Left lung (tissue), 10 donors: Measurements from ENCODE around the gene DIP2A. TPM values are rescaled to one million over a fixed set of nuclear protein-coding genes. Genes with fewer than 3 reads are reported as not detected.

Experiments used
- ATAC-seq: fragments of 200-7000 bp; cut with Tn5 transposase; one replicate; pipeline ENCODE4 v1.9.1; 2020; ENCODE audit warnings: moderate library complexity
- DNase-seq, 4 donors: peaks; one replicate each; pipeline ENCODE4 v3.0.0-alpha.2; 2013 to 2020
- H3K27ac ChIP-seq, 2 donors: fragments of 200-600 bp; sonication (generic) in 1 of 2; one replicate each; pipeline versions ENCODE4 v1.5.0 to v1.8.0; 2020 to 2021
- H3K27me3 ChIP-seq, 2 donors: fragments of 200-600 bp; sonication (generic) in 1 of 2; one replicate each; pipeline versions ENCODE4 v1.5.0 to v1.8.0; 2020 to 2021
- H3K36me3 ChIP-seq, 2 donors: fragments of 200-600 bp; sonication (generic) in 1 of 2; one replicate each; pipeline versions ENCODE4 v1.5.0 to v1.8.0; 2020 to 2021
- H3K4me1 ChIP-seq, 2 donors: fragments of 200-600 bp; one replicate each; pipeline ENCODE4 v1.8.0; 2021
- H3K4me3 ChIP-seq, 2 donors: fragments of 200-600 bp; sonication (generic) in 1 of 2; one replicate each; pipeline versions ENCODE4 v1.5.0 to v1.8.0; 2020 to 2021; ENCODE audit warnings: mild to moderate bottlenecking in 1 of 2
- H3K9me3 ChIP-seq, 2 donors: fragments of 200-600 bp; sonication (generic) in 1 of 2; one replicate each; pipeline versions ENCODE4 v1.5.0 to v1.8.0; 2020 to 2021
- intact Hi-C, 2 donors: fragments of 100-400 bp; cut with DNase I; formaldehyde crosslinking; loops; one replicate each; pipeline versions ENCODE4 v1.11.2 to v1.14.2; 2022
- polyA plus RNA-seq, 6 donors: library from polyadenylated mRNA; unstranded; fragments of 120-200 nt; gene quantifications; one replicate each; pipeline ENCODE4 v1.2.1, GENCODE V29; 2013; ENCODE audit not compliant: insufficient read length in 6 of 6
- total RNA-seq, 2 donors: library from RNA; stranded (reverse); fragmentation: NEBNext Ultra II Directional; extraction: Animal tissue kit (Norgen Biotek cat#: 25700); gene quantifications; one replicate each; pipeline ENCODE4 v1.2.1, GENCODE V29; 2021
- TF ChIP-seq, protein P1 (sequence below), 2 donors: fragments of 200-600 bp; sonication (generic) in 1 of 2; IDR thresholded peaks; one replicate each; pipeline versions ENCODE4 v1.5.0 to v1.8.0; 2021; ENCODE audit warnings: antibody characterized with exemption in 2 of 2
- donor health status: DM: no; HTN: yes; CAD: no.
- donor health status: DM: no; HTN: no; CAD: no.

The DIP2A gene
- total and polyA plus RNA-seq, 8 donors: 31.5 to 75.3 (median 62.6) TPM

DNA sequence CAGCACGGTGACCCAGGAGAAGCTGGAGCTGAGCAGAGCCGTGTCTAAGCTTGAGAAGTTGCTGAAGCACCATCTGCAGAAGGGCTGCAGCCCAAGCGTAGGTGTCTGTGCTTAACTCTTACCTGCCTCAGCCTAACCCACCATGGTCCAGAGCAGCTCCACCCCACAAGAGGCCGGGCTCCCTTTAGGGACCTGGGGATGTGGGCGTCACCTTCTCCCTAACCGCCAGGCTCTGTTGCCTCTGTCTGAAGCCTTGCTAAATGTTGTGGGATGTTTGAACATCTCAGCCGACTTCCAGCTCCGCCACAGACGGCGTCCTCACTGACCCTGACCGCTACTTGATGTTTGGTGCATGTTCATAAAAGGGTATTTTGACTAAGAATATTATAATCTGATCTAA is 20.4 kb upstream of the DIP2A start:
- no peak for ATAC-seq
- no peak overlapping the region for H3K4me3 ChIP-seq
- no peaks in the 10 kb centered on the region for H3K9me3 ChIP-seq
- no peak overlapping the region for H3K27ac ChIP-seq
- no peaks in the 10 kb centered on the region for H3K27me3 ChIP-seq
- H3K4me1 ChIP-seq: no peaks in the 10 kb centered on the region
- TF ChIP-seq, protein P1, sequence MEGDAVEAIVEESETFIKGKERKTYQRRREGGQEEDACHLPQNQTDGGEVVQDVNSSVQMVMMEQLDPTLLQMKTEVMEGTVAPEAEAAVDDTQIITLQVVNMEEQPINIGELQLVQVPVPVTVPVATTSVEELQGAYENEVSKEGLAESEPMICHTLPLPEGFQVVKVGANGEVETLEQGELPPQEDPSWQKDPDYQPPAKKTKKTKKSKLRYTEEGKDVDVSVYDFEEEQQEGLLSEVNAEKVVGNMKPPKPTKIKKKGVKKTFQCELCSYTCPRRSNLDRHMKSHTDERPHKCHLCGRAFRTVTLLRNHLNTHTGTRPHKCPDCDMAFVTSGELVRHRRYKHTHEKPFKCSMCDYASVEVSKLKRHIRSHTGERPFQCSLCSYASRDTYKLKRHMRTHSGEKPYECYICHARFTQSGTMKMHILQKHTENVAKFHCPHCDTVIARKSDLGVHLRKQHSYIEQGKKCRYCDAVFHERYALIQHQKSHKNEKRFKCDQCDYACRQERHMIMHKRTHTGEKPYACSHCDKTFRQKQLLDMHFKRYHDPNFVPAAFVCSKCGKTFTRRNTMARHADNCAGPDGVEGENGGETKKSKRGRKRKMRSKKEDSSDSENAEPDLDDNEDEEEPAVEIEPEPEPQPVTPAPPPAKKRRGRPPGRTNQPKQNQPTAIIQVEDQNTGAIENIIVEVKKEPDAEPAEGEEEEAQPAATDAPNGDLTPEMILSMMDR (IDR thresholded peaks at IDR 0.05): no peak
- DNase-seq: no peak
- intact Hi-C loops: no loop called here
- H3K36me3 ChIP-seq: peaks cover 0 to 98% of the 10 kb centered on the region in 2 donors

DNA sequence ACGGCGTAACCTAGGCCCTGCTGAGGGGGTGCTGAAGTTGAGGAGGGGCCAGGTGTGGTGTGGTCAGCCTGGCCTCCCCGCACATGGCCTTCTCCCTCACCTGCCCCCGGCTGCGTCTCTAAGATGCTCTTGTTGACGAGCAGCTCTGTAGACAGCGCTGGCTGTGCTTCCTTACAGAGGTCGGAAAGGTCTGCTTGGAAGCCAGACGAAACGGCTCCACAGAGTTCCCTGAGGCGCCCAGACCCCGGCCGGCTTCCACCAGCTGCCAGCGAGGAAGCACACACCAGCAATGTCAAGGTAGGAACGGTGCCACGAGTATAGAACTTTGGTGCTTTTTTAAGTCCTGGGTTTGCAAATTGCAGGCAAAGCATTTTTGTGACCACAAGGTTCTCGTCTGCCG is 18.8 kb upstream of the DIP2A start:
- ATAC-seq (no peak), DNase-seq (no peak)
- TF ChIP-seq, protein P1 (IDR thresholded peaks at IDR 0.05): no peak
- intact Hi-C loops: no loop called here
- Histone ChIP-seq H3K4me1 (no peaks in the 10 kb centered on the region), H3K27ac (no peak overlapping the region), H3K9me3 (no peaks in the 10 kb centered on the region), H3K36me3 (peaks cover 0 to 97% of the 10 kb centered on the region in 2 donors), H3K27me3 (no peaks in the 10 kb centered on the region), H3K4me3 (no peak overlapping the region)

DNA sequence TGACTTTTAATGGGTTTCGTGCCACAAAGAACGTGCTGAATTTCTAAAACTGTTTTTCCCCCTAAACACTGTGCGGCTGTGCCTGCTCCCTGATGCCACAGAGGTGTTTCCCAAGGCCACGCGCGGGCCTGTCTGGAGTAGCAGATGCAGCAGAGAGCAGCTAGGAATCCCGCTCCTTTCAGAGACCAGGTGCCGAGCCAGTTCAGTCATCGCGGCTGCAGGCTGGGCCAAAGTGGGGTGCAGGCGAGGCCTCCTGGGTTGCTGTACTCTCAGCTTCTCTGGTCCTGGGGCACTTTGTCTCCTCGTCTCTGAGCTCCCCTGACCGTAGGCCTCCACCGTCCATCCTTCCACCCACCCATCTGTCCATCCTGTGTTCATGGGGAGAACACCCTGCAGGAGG is 17.4 kb upstream of the DIP2A start:
- intact Hi-C loops: no loop called here
- no peaks in the 10 kb centered on the region for H3K4me1 ChIP-seq
- no peak overlapping the region for H3K4me3 ChIP-seq
- no peak overlapping the region for H3K27ac ChIP-seq
- H3K36me3 ChIP-seq: peaks cover 0 to 94% of the 10 kb centered on the region in 2 donors
- DNase-seq (no peak), ATAC-seq (no peak)
- TF ChIP-seq, protein P1 (IDR thresholded peaks at IDR 0.05): no peak
- no peaks in the 10 kb centered on the region for H3K27me3 ChIP-seq
- H3K9me3 ChIP-seq: no peaks in the 10 kb centered on the region

DNA sequence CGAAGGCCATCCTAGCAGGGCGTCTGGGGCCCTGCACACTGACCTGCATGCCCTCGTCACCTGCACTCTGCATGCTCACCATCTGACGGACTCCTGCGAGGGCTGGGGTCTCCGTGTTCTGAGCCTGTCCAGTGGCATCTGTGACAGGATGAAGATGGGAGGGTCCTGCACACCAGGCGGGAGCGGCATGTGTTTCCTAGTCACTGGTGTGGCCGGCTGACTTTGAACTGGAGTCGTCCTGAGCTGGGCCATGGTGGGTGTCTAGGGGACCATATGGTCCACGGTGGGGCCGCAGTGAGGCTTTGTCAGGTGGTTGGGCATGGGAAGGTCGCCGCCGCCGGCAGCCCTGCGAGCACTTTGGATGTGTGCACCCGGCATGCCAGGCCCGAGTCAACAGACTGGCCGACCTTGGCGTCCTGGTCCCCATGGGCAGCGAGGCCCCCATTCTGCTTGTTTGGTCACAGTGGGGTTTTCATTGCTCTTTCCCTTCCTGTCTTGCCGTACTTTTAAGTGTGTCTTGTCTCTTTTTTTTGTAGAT is 16.7 kb upstream of the DIP2A start:
- no peak overlapping the region for H3K27ac ChIP-seq
- H3K4me3 ChIP-seq: no peak overlapping the region
- no peaks in the 10 kb centered on the region for H3K9me3 ChIP-seq
- no peak for ATAC-seq
- no peaks in the 10 kb centered on the region for H3K27me3 ChIP-seq
- DNase-seq: no peak
- no peaks in the 10 kb centered on the region for H3K4me1 ChIP-seq
- TF ChIP-seq, protein P1 (IDR thresholded peaks at IDR 0.05): no peak
- intact Hi-C loops: no loop called here
- peaks cover 0 to 94% of the 10 kb centered on the region in 2 donors for H3K36me3 ChIP-seq

DNA sequence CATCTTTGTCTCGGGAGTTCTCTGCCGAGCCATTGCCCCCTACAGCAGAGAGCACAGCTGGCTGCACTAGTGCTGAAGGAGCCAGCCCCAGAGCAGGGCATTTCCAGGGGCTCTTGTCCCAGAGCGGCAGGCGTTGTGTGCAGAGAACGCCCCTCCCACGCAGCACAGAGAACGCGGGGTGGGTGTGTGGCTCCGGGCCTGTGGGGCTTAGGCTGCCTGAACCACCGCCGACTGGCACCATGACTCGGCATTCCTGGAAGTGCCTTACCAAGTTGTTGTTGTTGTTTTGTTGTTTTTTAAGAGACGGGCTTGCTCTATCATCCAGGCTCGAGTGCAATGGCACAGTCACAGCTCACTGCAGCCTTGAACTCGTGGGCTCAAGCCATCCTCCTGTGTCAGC is 15.8 kb upstream of the DIP2A start:
- Histone ChIP-seq H3K27me3 (no peaks in the 10 kb centered on the region), H3K4me1 (no peaks in the 10 kb centered on the region), H3K9me3 (no peaks in the 10 kb centered on the region), H3K36me3 (peaks cover 0 to 85% of the 10 kb centered on the region in 2 donors), H3K27ac (no peak overlapping the region), H3K4me3 (no peak overlapping the region)
- intact Hi-C loops: no loop called here
- no peak for ATAC-seq
- no peak for DNase-seq
- TF ChIP-seq, protein P1 (IDR thresholded peaks at IDR 0.05): no peak
